DMS79 treated with DMSO at 0.1 percent for 48 hours (cell line): ENCODE results near the gene GATA6.

Experiments
- DNase-seq: peaks from one replicate; lab custom pipeline; 2025; lab: John Stamatoyannopoulos, UW

The GATA6 gene

DNA sequence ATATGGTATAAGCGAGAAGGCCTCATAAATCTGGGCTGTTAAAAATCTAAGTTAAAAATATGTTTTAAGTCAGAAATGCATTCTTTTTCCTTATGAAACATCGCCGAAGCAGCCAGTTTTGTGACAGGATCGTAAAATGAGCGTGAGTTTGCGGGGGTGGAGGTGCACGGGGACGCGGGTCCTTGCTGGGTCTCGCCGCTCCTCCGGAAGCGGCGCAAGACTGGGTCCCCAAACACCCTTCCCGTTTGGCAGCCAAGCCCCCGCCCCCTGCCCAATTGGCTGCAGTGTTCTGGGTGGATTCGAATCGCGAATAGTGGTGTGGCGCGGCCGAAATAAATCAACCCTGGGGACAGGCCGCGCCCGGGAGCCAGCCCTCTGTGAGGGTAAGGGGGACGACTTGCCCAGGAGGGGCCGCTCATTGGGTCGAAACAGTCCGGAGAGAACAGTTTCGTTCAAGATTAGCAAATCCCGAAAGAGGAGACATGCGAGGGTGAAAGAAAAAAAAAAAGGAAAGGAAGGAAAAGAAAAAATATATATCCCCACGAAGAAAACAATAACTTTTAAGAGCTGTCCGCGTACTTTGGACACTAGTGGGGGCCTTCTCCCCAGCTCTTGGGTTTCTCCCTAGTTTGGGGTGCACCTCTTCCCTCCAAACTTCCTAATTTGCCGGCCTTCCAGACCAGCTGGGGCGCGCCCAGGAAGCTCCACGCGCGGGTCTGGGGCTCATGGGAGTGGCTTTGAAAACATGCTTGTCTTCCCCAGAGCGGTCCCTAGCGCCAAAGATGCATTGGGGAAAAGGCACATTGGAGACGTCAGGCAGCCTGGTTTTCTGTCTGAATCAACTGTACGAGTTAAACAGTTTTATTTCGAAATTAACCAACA lies 3.1 kb upstream of the GATA6 start:
- DNase-seq, result no peak

- no peak for DNase-seq
Measured at GRCh38 chr18:22167091-22167470, 2.3 kb upstream of the GATA6 start.

DNA sequence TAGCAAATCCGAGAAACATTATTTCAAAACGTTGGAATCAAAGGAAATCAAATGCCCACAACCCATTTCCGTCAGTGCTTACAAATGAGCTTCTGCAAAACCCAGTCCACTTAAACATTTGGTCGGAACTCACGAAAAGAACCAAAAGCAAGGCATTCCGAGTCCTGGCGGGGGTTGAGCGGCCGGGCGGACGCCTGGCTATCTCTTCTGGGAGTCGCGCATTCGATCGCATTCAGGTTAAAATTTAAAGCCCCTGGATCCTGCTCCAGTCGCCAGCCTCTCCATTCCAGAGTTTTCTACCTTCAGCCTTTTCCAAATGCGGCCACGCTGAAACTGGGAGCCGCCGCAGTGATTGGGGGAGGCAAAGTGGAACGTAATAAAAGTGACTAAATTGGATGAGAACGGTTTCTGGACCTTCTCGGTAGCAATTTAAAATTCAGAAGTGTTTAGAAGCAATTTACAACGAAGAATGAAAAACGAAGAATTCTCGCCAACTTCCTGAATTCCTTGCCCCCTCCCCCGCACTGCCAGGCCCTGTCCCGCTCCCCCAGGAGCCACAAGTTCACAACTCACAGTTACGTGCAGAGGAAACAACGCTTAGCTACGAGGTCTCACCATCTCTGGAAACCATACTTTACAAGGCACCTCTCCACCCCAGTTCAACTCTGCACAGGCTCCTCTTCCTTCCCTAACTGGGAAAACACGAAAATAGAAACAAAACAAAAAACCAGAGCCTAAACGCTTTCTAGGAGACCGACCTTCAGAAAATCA lies 1.7 kb upstream of the GATA6 start:
- no peak for DNase-seq

- no peak for DNase-seq
Measured at GRCh38 chr18:22168360-22168921, 948 bp upstream of the GATA6 start.

- peak; percentile 16 for DNase-seq
Measured at GRCh38 chr18:22169889-22170420, 566 bp downstream of the GATA6 start.

GRCh38 chr18:22170421-22171257 lies 1.2 kb downstream of the GATA6 start:
- no peak for DNase-seq

DNA sequence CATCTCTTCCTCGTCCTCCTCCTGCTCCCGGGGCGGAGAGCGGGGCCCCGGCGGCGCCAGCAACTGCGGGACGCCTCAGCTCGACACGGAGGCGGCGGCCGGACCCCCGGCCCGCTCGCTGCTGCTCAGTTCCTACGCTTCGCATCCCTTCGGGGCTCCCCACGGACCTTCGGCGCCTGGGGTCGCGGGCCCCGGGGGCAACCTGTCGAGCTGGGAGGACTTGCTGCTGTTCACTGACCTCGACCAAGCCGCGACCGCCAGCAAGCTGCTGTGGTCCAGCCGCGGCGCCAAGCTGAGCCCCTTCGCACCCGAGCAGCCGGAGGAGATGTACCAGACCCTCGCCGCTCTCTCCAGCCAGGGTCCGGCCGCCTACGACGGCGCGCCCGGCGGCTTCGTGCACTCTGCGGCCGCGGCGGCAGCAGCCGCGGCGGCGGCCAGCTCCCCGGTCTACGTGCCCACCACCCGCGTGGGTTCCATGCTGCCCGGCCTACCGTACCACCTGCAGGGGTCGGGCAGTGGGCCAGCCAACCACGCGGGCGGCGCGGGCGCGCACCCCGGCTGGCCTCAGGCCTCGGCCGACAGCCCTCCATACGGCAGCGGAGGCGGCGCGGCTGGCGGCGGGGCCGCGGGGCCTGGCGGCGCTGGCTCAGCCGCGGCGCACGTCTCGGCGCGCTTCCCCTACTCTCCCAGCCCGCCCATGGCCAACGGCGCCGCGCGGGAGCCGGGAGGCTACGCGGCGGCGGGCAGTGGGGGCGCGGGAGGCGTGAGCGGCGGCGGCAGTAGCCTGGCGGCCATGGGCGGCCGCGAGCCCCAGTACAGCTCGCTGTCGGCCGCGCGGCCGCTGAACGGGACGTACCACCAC lies 2.1 kb downstream of the GATA6 start:
- no peak for DNase-seq

GRCh38 chr18:22172120-22172582 lies 2.8 kb downstream of the GATA6 start:
- no peak for DNase-seq

GRCh38 chr18:22172594-22173049 lies 3.2 kb downstream of the GATA6 start:
- no peak for DNase-seq

GRCh38 chr18:22173221-22173927 lies 4.0 kb downstream of the GATA6 start:
- DNase-seq, result no peak

GRCh38 chr18:22173928-22174301 lies 4.5 kb downstream of the GATA6 start:
- DNase-seq, result no peak

DNA sequence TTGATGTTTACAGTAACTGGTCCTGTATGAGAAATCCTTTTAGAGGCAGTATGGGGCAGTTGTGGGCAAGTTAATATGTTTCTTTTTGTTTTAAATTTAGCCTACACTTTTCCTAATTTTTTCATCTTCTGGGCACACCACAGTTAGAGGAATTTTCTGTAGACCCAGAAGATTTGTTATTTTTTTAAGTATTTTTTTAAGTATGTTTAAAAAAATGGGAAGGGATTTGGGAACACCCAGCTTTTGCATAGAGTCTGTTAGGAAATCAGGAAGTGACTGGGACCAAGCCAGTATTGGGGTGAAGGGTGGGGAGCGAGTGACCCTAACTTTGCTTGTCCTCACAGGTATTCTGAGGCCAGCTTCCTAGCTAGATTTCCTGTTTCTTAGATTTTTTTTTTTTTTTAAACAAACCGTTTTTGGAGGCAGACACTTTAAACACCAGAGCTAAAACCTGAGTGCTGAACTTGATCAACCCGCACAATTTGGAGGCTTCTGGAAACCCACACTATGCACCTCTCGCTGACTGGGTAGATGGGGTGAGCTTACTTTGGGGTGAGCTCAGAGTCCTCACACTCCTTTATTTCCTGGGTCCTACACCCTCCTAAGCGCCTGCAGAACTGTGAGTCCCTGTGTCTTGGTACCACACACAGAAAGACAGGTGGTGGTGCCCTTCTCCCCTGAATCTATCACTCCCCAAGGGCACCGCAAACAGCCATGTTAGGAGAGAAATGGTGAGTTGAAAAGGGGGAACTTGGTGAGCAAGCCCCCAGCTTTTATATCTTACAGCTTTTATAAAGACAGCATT lies 5.2 kb downstream of the GATA6 start:
- no peak for DNase-seq

DNA sequence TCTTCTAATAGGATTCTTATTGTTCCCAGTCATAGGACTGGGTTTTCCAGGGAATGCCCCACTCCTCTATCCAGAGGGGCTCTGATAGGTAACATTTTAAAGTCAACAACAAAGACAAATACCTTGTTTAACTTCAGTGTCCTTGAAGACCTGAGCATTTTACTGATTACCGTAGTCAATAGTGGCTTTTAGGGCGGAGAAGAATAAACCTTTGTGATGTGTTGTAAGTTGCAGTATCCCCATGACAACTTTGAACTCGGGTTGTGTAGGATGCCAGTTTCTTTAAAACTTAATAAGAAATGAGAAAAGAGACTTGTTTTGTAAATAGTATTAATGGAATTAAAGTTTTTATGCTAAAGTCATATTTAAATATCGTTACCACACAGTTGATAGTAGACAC lies 6.0 kb downstream of the GATA6 start:
- DNase-seq, result no peak

DNA sequence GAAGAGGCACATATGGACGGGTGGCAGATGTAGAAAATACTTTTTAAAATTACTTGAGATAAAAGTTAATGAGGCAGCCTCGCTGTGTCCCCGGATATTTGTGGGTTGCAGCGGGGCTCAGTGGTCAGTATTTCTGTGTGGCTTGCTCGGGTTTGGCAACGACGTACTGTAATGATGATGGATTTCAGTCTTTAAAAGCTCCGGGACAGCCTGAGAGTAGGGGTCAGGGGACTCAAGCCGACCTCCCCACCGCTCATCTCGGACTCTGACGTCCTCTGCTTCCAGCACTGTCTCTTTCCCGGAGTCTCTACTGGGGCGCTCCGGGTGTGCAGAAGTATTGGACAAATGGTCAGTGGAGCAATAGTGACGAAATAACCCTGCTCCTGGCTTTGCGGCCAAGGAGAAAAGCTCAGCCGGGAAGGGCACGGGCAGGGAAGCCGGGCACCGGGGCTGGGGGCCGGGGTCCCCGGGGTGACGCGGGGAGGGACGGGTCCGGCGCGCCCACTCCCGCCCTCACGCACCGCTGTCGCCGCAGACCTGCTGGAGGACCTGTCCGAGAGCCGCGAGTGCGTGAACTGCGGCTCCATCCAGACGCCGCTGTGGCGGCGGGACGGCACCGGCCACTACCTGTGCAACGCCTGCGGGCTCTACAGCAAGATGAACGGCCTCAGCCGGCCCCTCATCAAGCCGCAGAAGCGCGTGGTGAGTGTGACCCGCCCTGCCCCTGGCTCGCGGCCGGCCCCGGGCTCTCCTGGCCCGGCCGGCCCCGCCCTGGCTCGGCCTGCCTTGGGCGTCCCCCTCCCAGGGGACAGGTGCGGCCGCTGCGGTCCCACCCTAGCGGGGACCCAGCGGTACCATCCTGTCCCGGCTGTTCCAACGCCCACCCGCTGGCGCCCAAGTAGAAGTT lies 7.3 kb downstream of the GATA6 start:
- no peak for DNase-seq

DNA sequence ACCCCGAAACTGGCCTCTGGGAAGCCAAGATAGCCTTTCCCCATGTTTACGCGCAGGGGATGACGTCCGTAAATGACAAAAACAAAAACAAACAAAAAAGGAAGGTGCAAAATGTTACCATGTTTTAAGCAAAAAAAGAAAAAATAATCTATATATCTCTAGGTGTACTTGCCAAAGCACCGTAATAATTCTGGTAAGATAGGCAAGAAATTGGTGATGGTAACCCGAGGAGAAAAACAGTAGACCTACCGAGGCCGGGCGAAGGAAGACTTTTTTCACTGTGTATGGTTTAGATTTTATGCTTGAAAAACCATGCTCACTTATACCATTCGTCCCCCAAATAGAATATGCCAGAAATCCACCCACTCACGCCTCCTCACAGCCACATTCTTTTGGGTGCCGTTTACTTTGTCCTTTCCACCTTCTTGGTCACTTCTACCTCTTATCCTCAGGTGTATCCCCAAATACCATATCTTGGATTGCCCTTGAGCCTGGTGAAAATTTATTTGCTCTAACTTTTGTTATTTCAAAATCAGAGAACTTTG lies 8.0 kb downstream of the GATA6 start:
- DNase-seq, result no peak

GRCh38 chr18:22179174-22179573 lies 9.8 kb downstream of the GATA6 start:
- no peak for DNase-seq

GRCh38 chr18:22179631-22180030 lies 10.2 kb downstream of the GATA6 start:
- DNase-seq, result no peak

- no peak for DNase-seq
Measured at GRCh38 chr18:22180722-22181121, 11.3 kb downstream of the GATA6 start.
